HFFc6 (cell line): ENCODE data around the gene RGS3. TPM values are rescaled to one million over a fixed set of nuclear protein-coding genes. Genes with fewer than 3 reads are reported as not detected.
A peak's percentile ranks its signal among the peaks of the same experiment; 100 is the strongest.

ENCODE experiments used
- DNase-seq: peaks from one replicate; pipeline ENCODE4 v3.0.0-alpha.2; 2018
- H3K27ac Mint-ChIP-seq: 2 replicates; pipeline ENCODE4 v1.8.0; 2020; ENCODE audit warnings: mild to moderate bottlenecking, mixed read lengths
- H3K27me3 Mint-ChIP-seq: 2 replicates; pipeline ENCODE4 v1.8.0; 2021; ENCODE audit warnings: mild to moderate bottlenecking, moderate library complexity, mixed read lengths; ENCODE audit not compliant: insufficient read depth
- H3K36me3 Mint-ChIP-seq: 2 replicates; pipeline ENCODE4 v1.8.0; 2021; ENCODE audit warnings: low read depth, mixed read lengths
- H3K4me1 Mint-ChIP-seq: 2 replicates; pipeline ENCODE4 v1.8.0; 2020; ENCODE audit warnings: low read depth, mixed read lengths
- H3K4me3 Mint-ChIP-seq: 2 replicates; pipeline ENCODE4 v1.8.0; 2020; ENCODE audit warnings: mild to moderate bottlenecking, moderate library complexity, mixed read lengths
- H3K9me3 Mint-ChIP-seq: 2 replicates; pipeline ENCODE4 v1.8.0; 2020; ENCODE audit warnings: mild to moderate bottlenecking, mixed read lengths
- total RNA-seq, 6 experiments: library from RNA; stranded (reverse); fragmentation: NEBNext Ultra II Directional; extraction: Animal tissue kit (Norgen Biotek cat#: 25700); gene quantifications; 2 replicates in 1 of 6; 3 replicates in 5 of 6; pipeline ENCODE4 v1.2.3, GENCODE V29; 2021
- TF ChIP-seq, protein P1 (sequence below): fragments of 200-600 bp; sonication (generic); IDR thresholded peaks from 2 replicates; pipeline ENCODE4 v1.5.0; 2021; ENCODE audit warnings: antibody characterized with exemption, mild to moderate bottlenecking

RGS3 gene
- total RNA-seq, 6 experiments from 2014 or later = 49.7 to 57.0 (median 52.5) TPM

GRCh38 chr9:113511856-113512761 is 48.6 kb downstream of the RGS3 start:
- H3K9me3 Mint-ChIP-seq = no peaks in the 10 kb centered on the region
- H3K27me3 Mint-ChIP-seq = peaks cover 5% of the 10 kb centered on the region
- peaks cover 31% of the 10 kb centered on the region for H3K4me1 Mint-ChIP-seq
- TF ChIP-seq, protein P1, sequence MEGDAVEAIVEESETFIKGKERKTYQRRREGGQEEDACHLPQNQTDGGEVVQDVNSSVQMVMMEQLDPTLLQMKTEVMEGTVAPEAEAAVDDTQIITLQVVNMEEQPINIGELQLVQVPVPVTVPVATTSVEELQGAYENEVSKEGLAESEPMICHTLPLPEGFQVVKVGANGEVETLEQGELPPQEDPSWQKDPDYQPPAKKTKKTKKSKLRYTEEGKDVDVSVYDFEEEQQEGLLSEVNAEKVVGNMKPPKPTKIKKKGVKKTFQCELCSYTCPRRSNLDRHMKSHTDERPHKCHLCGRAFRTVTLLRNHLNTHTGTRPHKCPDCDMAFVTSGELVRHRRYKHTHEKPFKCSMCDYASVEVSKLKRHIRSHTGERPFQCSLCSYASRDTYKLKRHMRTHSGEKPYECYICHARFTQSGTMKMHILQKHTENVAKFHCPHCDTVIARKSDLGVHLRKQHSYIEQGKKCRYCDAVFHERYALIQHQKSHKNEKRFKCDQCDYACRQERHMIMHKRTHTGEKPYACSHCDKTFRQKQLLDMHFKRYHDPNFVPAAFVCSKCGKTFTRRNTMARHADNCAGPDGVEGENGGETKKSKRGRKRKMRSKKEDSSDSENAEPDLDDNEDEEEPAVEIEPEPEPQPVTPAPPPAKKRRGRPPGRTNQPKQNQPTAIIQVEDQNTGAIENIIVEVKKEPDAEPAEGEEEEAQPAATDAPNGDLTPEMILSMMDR = no peak
- H3K4me3 Mint-ChIP-seq = no peak overlapping the region
- H3K27ac Mint-ChIP-seq = peak overlapping the region; percentile 70
- H3K36me3 Mint-ChIP-seq = no peaks in the 10 kb centered on the region
- peak; percentile 33 for DNase-seq

DNA sequence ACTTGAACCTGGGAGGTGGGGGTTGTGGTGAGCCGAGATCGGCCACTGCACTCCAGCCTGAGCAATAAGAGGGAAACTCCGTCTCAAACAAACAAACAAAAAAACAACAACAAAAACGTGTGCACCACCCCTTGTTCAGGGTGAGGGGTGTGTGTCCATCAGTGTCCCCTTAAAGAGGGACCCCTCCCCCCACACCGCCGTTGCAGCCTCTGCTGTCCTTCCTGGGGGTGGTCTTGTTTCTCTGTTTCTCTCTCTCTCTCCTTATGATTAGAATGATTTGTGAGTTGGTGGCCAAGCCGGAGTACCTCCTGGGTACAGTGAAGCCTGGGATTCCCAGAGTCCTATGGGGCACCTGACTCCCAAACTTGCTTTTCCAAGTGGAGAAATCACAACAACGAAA is 49.6 kb downstream of the RGS3 start:
- Mint-ChIP-seq H3K4me3 (no peak overlapping the region), H3K4me1 (peaks cover 35% of the 10 kb centered on the region), H3K27me3 (peaks cover 5% of the 10 kb centered on the region), H3K27ac (no peak overlapping the region), H3K9me3 (no peaks in the 10 kb centered on the region), H3K36me3 (no peaks in the 10 kb centered on the region)
- TF ChIP-seq, protein P1 = no peak
- no peak for DNase-seq

GRCh38 chr9:113513536-113513935 is 50.0 kb downstream of the RGS3 start:
- no peak for DNase-seq
- TF ChIP-seq, protein P1 = no peak
- Mint-ChIP-seq H3K36me3 (no peaks in the 10 kb centered on the region), H3K27ac (no peak overlapping the region), H3K4me3 (no peak overlapping the region), H3K9me3 (no peaks in the 10 kb centered on the region), H3K27me3 (peaks cover 5% of the 10 kb centered on the region), H3K4me1 (peaks cover 35% of the 10 kb centered on the region)

GRCh38 chr9:113514061-113514460 is 50.5 kb downstream of the RGS3 start:
- TF ChIP-seq, protein P1 = no peak
- Mint-ChIP-seq H3K36me3 (no peaks in the 10 kb centered on the region), H3K9me3 (no peaks in the 10 kb centered on the region), H3K27me3 (peaks cover 5% of the 10 kb centered on the region), H3K27ac (no peak overlapping the region), H3K4me1 (peaks cover 38% of the 10 kb centered on the region), H3K4me3 (no peak overlapping the region)
- no peak for DNase-seq

DNA sequence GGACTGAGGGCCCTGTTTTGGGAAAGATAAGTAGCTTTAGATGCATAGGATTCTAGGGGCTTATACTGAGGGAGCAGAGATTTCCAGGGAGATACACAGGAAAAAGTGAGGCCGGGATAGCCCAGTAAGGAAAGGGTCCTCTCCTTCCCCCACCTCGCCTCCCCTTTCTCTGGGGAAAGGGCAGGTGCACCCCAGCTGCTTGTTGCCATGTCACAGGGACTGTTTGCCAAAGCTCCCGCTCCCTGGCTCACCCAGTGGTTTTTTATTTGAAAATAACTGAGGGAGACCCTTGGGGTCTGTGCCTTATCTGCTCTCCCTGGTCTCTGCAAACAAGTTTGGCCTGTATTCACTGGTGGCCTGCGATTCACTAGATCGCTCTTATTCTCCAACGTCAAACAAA is 51.2 kb downstream of the RGS3 start:
- Mint-ChIP-seq H3K36me3 (no peaks in the 10 kb centered on the region), H3K4me1 (peaks cover 39% of the 10 kb centered on the region)
- DNase-seq = no peak

More for the DNA sequence above, 51.2 kb downstream of the RGS3 start:
- Mint-ChIP-seq H3K27ac (no peak overlapping the region), H3K9me3 (no peaks in the 10 kb centered on the region), H3K27me3 (peaks cover 4% of the 10 kb centered on the region; the same call in 1 of the 2 replicates), H3K4me3 (no peak overlapping the region)
- TF ChIP-seq, protein P1 = no peak
